ENCODE data around the gene SPTBN4. TPM values are rescaled to one million over a fixed set of nuclear protein-coding genes. Genes with fewer than 3 reads are reported as not detected.

The SPTBN4 gene
- total RNA-seq, 2 donors from 2014 or later = 1.8 to 6.3 TPM

DNA sequence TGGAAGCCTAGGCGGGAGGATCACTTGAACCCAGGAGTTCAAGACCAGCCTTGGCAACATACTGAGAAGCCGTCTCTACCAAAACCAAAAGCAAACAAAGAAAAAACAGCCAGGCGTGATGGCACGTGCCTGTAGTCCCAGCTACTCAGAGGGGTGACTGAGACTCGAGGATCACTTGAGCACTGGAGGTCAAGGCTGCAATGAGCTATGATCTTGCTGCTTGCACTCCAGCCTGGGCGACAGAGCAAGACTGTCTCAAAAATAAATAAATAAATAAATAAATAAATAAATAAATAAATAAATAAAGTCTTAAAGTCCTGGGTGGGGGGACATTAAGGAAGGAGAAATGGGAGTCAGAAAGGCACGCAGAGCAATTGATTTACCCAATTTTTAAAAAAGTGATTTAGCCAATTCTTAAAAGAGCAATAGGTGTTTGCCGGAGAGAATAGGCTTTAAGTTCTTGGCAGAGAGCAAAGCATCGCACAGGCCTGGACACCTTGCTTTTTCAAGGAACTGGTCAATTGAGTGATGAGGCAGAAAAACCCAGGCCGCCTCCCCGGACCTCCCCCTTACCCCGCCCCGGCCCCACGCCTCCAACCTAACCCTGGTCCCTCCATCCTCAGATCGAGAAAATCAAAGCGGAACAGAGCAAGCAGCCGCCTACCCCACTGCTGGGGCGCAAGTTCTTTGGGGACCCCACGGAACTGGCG is 100.4 kb downstream of the SPTBN4 start:
- Histone ChIP-seq H3K9me3 (no peaks in the 10 kb centered on the region), H3K27me3 (peaks cover 0 to 13% of the 10 kb centered on the region in 2 donors), H3K4me1 (peaks cover 13% of the 10 kb centered on the region), H3K27ac (no peak overlapping the region), H3K4me3 (no peak overlapping the region), H3K36me3 (replicated peaks in 1 of 2; ENCODE audit: insufficient read depth in 1 of 2, low read depth in 2 of 2) (no peaks in the 10 kb centered on the region)
- ATAC-seq = no peak
- no peak for TF ChIP-seq POLR2A (IDR thresholded peaks at IDR 0.05)
- TF ChIP-seq, protein P1, sequence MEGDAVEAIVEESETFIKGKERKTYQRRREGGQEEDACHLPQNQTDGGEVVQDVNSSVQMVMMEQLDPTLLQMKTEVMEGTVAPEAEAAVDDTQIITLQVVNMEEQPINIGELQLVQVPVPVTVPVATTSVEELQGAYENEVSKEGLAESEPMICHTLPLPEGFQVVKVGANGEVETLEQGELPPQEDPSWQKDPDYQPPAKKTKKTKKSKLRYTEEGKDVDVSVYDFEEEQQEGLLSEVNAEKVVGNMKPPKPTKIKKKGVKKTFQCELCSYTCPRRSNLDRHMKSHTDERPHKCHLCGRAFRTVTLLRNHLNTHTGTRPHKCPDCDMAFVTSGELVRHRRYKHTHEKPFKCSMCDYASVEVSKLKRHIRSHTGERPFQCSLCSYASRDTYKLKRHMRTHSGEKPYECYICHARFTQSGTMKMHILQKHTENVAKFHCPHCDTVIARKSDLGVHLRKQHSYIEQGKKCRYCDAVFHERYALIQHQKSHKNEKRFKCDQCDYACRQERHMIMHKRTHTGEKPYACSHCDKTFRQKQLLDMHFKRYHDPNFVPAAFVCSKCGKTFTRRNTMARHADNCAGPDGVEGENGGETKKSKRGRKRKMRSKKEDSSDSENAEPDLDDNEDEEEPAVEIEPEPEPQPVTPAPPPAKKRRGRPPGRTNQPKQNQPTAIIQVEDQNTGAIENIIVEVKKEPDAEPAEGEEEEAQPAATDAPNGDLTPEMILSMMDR (IDR thresholded peaks at IDR 0.05) = no peak
- 22 to 24% methylated on average over 15 to 20 of the region's 20 CpGs for WGBS, 2 donors
- intact Hi-C loops (cut with DNase I) = no loop called here
- DNase-seq = no peak

DNA sequence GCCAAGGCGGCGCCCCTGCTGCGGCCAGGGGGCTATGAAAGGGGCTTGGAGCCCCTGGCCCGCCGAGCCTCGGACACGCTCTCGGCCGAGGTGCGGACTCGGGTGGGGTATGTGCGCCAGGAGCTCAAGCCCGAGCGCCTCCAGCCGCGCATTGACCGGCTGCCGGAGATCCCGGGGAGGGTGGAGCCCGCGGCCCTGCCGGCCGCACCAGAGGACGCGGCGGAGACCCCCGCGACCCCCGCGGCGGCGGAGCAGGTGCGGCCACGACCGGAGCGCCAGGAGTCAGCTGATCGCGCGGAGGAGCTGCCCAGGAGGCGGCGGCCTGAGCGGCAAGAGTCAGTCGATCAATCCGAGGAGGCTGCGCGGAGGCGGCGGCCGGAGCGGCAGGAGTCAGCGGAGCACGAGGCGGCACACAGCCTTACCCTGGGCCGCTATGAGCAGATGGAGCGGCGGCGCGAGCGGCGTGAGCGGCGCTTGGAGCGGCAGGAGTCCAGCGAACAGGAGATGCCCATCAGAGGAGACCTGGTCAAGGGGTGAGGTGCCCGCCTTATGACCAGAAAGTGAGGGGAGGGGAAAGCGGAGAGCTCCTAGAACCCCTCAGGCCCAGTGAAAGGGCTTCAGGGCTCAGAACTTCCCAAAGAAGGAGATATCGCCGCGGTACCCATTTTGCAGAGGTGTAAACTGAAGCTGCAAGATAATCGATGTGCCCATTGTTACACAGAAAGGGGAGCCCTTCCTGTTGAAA is 101.1 kb downstream of the SPTBN4 start:
- Histone ChIP-seq H3K9me3 (no peaks in the 10 kb centered on the region), H3K27ac (no peak overlapping the region), H3K36me3 (replicated peaks in 1 of 2; ENCODE audit: insufficient read depth in 1 of 2, low read depth in 2 of 2) (no peaks in the 10 kb centered on the region), H3K27me3 (peaks cover 0 to 13% of the 10 kb centered on the region in 2 donors), H3K4me3 (no peak overlapping the region), H3K4me1 (peaks cover 13% of the 10 kb centered on the region)
- no peak for ATAC-seq
- intact Hi-C loops (cut with DNase I) = no loop called here
- DNase-seq = no peak
- WGBS, 2 donors = 11 to 19% methylated on average over 14 to 36 of the region's 70 CpGs
- TF ChIP-seq, protein P1 (IDR thresholded peaks at IDR 0.05) = no peak
- no peak for TF ChIP-seq POLR2A (IDR thresholded peaks at IDR 0.05)

DNA sequence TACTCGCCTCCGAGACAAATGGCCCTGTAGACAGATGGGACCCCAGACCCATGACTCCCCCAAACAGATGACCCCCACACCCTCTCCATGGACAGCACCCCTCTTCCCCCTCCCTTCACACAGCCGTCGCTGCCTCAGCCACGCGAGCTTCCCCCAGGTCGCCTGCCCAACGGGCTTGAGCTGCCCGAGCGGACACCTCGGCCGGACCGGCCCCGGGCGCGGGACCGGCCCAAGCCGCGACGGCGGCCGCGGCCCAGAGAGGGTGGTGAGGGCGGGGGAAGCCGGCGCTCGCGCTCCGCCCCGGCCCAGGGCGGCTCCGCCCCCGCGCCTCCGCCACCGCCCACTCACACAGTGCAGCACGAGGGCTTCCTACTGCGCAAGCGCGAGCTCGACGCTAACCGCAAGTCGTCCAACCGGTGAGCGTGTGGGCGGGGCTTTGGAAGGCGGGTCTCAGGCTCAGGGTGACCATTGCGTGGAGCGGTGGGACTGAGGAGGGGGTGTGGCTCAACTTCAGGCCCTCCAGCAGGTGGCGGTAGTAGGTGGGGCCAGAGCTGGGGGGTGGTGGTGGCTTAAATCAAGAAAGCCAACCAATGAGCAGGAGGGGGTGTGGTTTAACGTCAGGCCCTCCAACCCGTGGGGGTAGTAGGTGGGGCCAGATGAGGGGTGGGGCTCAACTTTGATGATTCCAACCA is 103.7 kb downstream of the SPTBN4 start:
- Histone ChIP-seq H3K4me1 (peaks cover 13% of the 10 kb centered on the region), H3K4me3 (no peak overlapping the region), H3K9me3 (no peaks in the 10 kb centered on the region), H3K36me3 (replicated peaks in 1 of 2; ENCODE audit: insufficient read depth in 1 of 2, low read depth in 2 of 2) (no peaks in the 10 kb centered on the region), H3K27me3 (peaks cover 0 to 9% of the 10 kb centered on the region in 2 donors), H3K27ac (peak overlapping the region in 3 of 4 donors; percentile 29 to 47 (median 35))
- DNase-seq = peak; percentile 100
- 0 to 1% methylated on average over 3 to 48 of the region's 53 CpGs for WGBS, 2 donors
- peak; percentile 95 for ATAC-seq
- intact Hi-C loops (cut with DNase I) = no loop called here
- peak in 2 of 3 donors; percentile 39 to 46 for TF ChIP-seq POLR2A (IDR thresholded peaks at IDR 0.05)
- TF ChIP-seq, protein P1 (IDR thresholded peaks at IDR 0.05) = peak in 4 of 7 experiments; percentile 32 to 64 (median 54)

DNA sequence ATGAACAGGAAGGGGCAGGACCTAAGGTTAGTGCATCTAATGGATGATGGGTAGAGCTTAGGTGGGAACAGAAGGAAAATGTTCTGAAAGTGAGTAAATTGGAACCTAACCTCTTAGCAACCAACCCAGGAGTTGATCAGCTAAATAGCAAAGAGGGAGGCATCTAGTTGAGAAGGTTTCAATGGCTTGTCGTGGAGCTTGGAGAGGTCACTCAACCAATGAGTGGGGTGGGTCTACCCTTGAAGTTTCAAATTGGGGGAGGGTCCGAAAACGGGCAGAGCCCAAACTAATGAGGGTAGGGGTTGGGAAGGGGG is 104.2 kb downstream of the SPTBN4 start:
- 15 to 23% methylated on average over 3 of the region's 3 CpGs for WGBS, 2 donors
- peaks cover 16% of the 10 kb centered on the region for H3K4me1 ChIP-seq
- intact Hi-C loops (cut with DNase I) = no loop called here
- peaks cover 0 to 8% of the 10 kb centered on the region in 2 donors for H3K27me3 ChIP-seq
- H3K9me3 ChIP-seq = no peaks in the 10 kb centered on the region
- H3K27ac ChIP-seq = peak overlapping the region in 3 of 4 donors; percentile 29 to 47 (median 35)
- ATAC-seq (no peak), DNase-seq (no peak)
- TF ChIP-seq, protein P1 (IDR thresholded peaks at IDR 0.05) = no peak
- TF ChIP-seq POLR2A (IDR thresholded peaks at IDR 0.05) = no peak
- no peaks in the 10 kb centered on the region for H3K36me3 ChIP-seq (replicated peaks in 1 of 2; ENCODE audit: insufficient read depth in 1 of 2, low read depth in 2 of 2)
- H3K4me3 ChIP-seq = no peak overlapping the region

Data from body of pancreas (tissue), 4 donors.